H1 (cell line): ENCODE data around the gene DYRK1A. TPM values are rescaled to one million over a fixed set of nuclear protein-coding genes. Genes with fewer than 3 reads are reported as not detected.
A peak's percentile ranks its signal among the peaks of the same experiment; 100 is the strongest.

Experiments
- CTCF ChIA-PET: fragments of 300-600 bp; sonication (Branson Sonifier 250); formaldehyde crosslinking; loops from one replicate; lab custom pipeline; 2021; ENCODE audit not compliant: partially characterized antibody; lab: Charles Lee
- POLR2A ChIA-PET: fragments of 300-600 bp; sonication (Branson Sonifier 250); formaldehyde crosslinking; loops from one replicate; lab custom pipeline; 2021; ENCODE audit warnings: inconsistent platforms; ENCODE audit not compliant: partially characterized antibody; lab: Charles Lee
- DNase-seq, 2 experiments: peaks; one replicate each; pipeline versions ENCODE4 v3.0.0 to v3.0.0-alpha.2; 2010 to 2022; ENCODE audit warnings: low spot score in 2 of 2, low read depth in 1 of 2, mixed read lengths in 1 of 2
- FAIRE-seq: peaks from 2 replicates; lab custom pipeline; 2011; peaks lifted over from hg19 to GRCh38; lab: Jason Lieb, UNC
- H2AFZ ChIP-seq: 2 replicates; pipeline ENCODE4 v1.8.1; 2012; ENCODE audit warnings: low read length, inconsistent platforms
- H2AK5ac ChIP-seq: 2 replicates; pipeline ENCODE4 v1.6.1; 2013; ENCODE audit warnings: low read depth, low read length
- H2BK120ac ChIP-seq: replicated peaks from 2 replicates; pipeline ENCODE3; 2013; ENCODE audit warnings: low read depth, low read length, inconsistent platforms
- H2BK12ac ChIP-seq: 2 replicates; pipeline ENCODE4 v1.6.1; 2013; ENCODE audit warnings: low read depth, low read length
- H2BK15ac ChIP-seq: 2 replicates; pipeline ENCODE4 v1.6.1; 2013; ENCODE audit warnings: low read length
- H2BK20ac ChIP-seq: 2 replicates; pipeline ENCODE4 v1.6.1; 2013; ENCODE audit warnings: low read length
- H2BK5ac ChIP-seq: 2 replicates; pipeline ENCODE4 v1.6.1; 2013; ENCODE audit warnings: low read depth, low read length
- H3K14ac ChIP-seq: 2 replicates; pipeline ENCODE4 v1.6.1; 2013; ENCODE audit warnings: inconsistent platforms; ENCODE audit not compliant: insufficient read length
- H3K18ac ChIP-seq: 2 replicates; pipeline ENCODE4 v1.6.1; 2013; ENCODE audit warnings: low read length; ENCODE audit errors: extremely low read depth
- H3K23ac ChIP-seq: 2 replicates; pipeline ENCODE4 v1.6.1; 2013; ENCODE audit warnings: inconsistent platforms; ENCODE audit not compliant: insufficient read length
- H3K23me2 ChIP-seq: 2 replicates; pipeline ENCODE4 v1.6.1; 2013; ENCODE audit warnings: low read depth, low read length
- H3K27ac ChIP-seq: 2 replicates; pipeline ENCODE4 v1.6.1; 2011; ENCODE audit warnings: low read depth, low read length, inconsistent platforms
- H3K27me3 ChIP-seq, 4 experiments: replicated peaks in 1 of 4; 1 replicate in 1 of 4; 2 replicates in 3 of 4; pipeline versions ENCODE4 v1.6.1 to v1.8.1; 2011 to 2013; ENCODE audit warnings: low read length in 3 of 4, mild to moderate bottlenecking in 3 of 4, inconsistent platforms in 2 of 4, mixed read lengths in 2 of 4, moderate library complexity in 1 of 4; ENCODE audit not compliant: control insufficient read depth in 3 of 4, insufficient read depth in 3 of 4; ENCODE audit errors: extremely low read depth in 1 of 4
- H3K36me3 ChIP-seq, 4 experiments: 2 replicates each; pipeline versions ENCODE4 v1.6.1 to v1.8.1; 2011 to 2013; ENCODE audit warnings: mild to moderate bottlenecking in 4 of 4, low read length in 3 of 4, moderate library complexity in 2 of 4, control low read depth in 1 of 4, inconsistent platforms in 1 of 4; ENCODE audit not compliant: insufficient read depth in 4 of 4, control insufficient read depth in 2 of 4
- H3K4ac ChIP-seq: replicated peaks from 2 replicates; pipeline ENCODE3; 2013; ENCODE audit warnings: low read length, low read depth, mixed read lengths, inconsistent platforms; ENCODE audit not compliant: insufficient read length
- H3K4me1 ChIP-seq, 4 experiments: replicated peaks in 1 of 4; 1 replicate in 1 of 4; 2 replicates in 3 of 4; pipeline versions ENCODE4 v1.6.1 to v1.8.1; 2011 to 2013; ENCODE audit warnings: low read length in 3 of 4, inconsistent platforms in 2 of 4, mixed read lengths in 1 of 4; ENCODE audit not compliant: insufficient read depth in 4 of 4, control insufficient read depth in 3 of 4
- H3K4me2 ChIP-seq, 2 experiments: 2 replicates each; pipeline versions ENCODE4 v1.6.1 to v1.8.1; 2011 to 2013; ENCODE audit warnings: low read depth in 2 of 2, low read length in 2 of 2, control low read depth in 1 of 2, inconsistent platforms in 1 of 2, mild to moderate bottlenecking in 1 of 2; ENCODE audit not compliant: insufficient read depth in 1 of 2
- H3K4me3 ChIP-seq, 4 experiments: fragments of 200-600, 300-600 bp in 1 of 4; sonication (generic), shearing (Covaris generic), sonication (Bioruptor Twin) in 1 of 4; 2 replicates each; pipeline versions ENCODE4 v1.5.1 to v1.8.1; 2011 to 2016; ENCODE audit warnings: low read length in 4 of 4, low read depth in 3 of 4, control low read depth in 2 of 4, inconsistent platforms in 2 of 4, mild to moderate bottlenecking in 2 of 4, mixed read lengths in 1 of 4, moderate library complexity in 1 of 4; ENCODE audit not compliant: insufficient read depth in 2 of 4; ENCODE audit errors: extremely low read depth in 1 of 4
- H3K56ac ChIP-seq: replicated peaks from 2 replicates; pipeline ENCODE3; 2013; ENCODE audit warnings: low read depth, mild to moderate bottlenecking, mixed read lengths, low read length, inconsistent platforms; ENCODE audit not compliant: insufficient read length
- H3K79me1 ChIP-seq: 2 replicates; pipeline ENCODE4 v1.6.1; 2013; ENCODE audit warnings: low read depth, low read length, control low read depth
- H3K79me2 ChIP-seq, 2 experiments: 2 replicates each; pipeline versions ENCODE4 v1.6.1 to v1.8.1; 2012 to 2013; ENCODE audit warnings: low read length in 2 of 2, mild to moderate bottlenecking in 2 of 2, inconsistent platforms in 1 of 2; ENCODE audit not compliant: insufficient read depth in 2 of 2, control insufficient read depth in 1 of 2
- H3K9ac ChIP-seq, 4 experiments: replicated peaks in 1 of 4; 1 replicate in 1 of 4; 2 replicates in 3 of 4; pipeline versions ENCODE4 v1.6.1 to v1.8.1; 2011 to 2013; ENCODE audit warnings: low read depth in 3 of 4, low read length in 3 of 4, control low read depth in 2 of 4, mild to moderate bottlenecking in 2 of 4, moderate library complexity in 2 of 4, inconsistent platforms in 1 of 4; ENCODE audit errors: extremely low read depth in 1 of 4
- H3K9me3 ChIP-seq, 2 experiments: 2 replicates each; pipeline versions ENCODE4 v1.6.1 to v1.8.1; 2012 to 2013; ENCODE audit warnings: mild to moderate bottlenecking in 2 of 2, moderate library complexity in 2 of 2, control low read depth in 1 of 2, inconsistent platforms in 1 of 2, low read depth in 1 of 2, low read length in 1 of 2, mixed read lengths in 1 of 2; ENCODE audit not compliant: insufficient read depth in 2 of 2
- H4K20me1 ChIP-seq, 2 experiments: replicated peaks in 1 of 2; 2 replicates each; pipeline versions ENCODE3 to v1.8.1; 2011 to 2013; ENCODE audit warnings: inconsistent platforms in 2 of 2, low read length in 2 of 2, mild to moderate bottlenecking in 1 of 2; ENCODE audit not compliant: insufficient read depth in 2 of 2, control insufficient read depth in 1 of 2
- H4K5ac ChIP-seq: 2 replicates; pipeline ENCODE4 v1.6.1; 2013; ENCODE audit warnings: low read length, low read depth, mixed read lengths, inconsistent platforms; ENCODE audit not compliant: insufficient read length
- H4K8ac ChIP-seq: 2 replicates; pipeline ENCODE4 v1.8.0; 2013; ENCODE audit warnings: mild to moderate bottlenecking, moderate library complexity, low read length, inconsistent platforms; ENCODE audit not compliant: insufficient read depth; ENCODE audit errors: extremely low read depth
- H4K91ac ChIP-seq: replicated peaks from 2 replicates; pipeline ENCODE3; 2013; ENCODE audit warnings: low read length, mixed read lengths, inconsistent platforms; ENCODE audit not compliant: insufficient read length
- BRCA1 ChIP-seq: IDR thresholded peaks from 2 replicates; pipeline ENCODE4 v1.6.1; 2012; ENCODE audit warnings: low read depth, low read length, improper control_type of control experiment
- FOSL1 ChIP-seq: IDR thresholded peaks from 2 replicates; pipeline ENCODE4 v1.6.1; 2011; ENCODE audit warnings: mild to moderate bottlenecking, low read depth, low read length, moderate library complexity; ENCODE audit not compliant: insufficient read depth
- GTF2F1 ChIP-seq: IDR thresholded peaks from 2 replicates; pipeline ENCODE4 v1.6.1; 2012; ENCODE audit warnings: low read depth, low read length, improper control_type of control experiment, borderline replicate concordance
- HDAC2 ChIP-seq, 2 experiments: fragments of 300-600 bp in 1 of 2; sonication (generic) in 1 of 2; IDR thresholded peaks; 2 replicates each; pipeline ENCODE4 v1.6.1; 2011 to 2012; ENCODE audit warnings: low read depth in 2 of 2, low read length in 2 of 2, mild to moderate bottlenecking in 2 of 2, moderate library complexity in 2 of 2, borderline replicate concordance in 1 of 2, inconsistent platforms in 1 of 2
- KDM1A ChIP-seq: fragments of 200-600, 300-600 bp; sonication (generic); IDR thresholded peaks from 2 replicates; pipeline ENCODE4 v1.7.1; 2016; ENCODE audit warnings: mild to moderate bottlenecking, low read length, borderline replicate concordance
- POLR2A ChIP-seq, 2 experiments: IDR thresholded peaks; 1 replicate in 1 of 2; 2 replicates in 1 of 2; pipeline ENCODE4 v1.6.1; 2011; ENCODE audit warnings: low read depth in 2 of 2, low read length in 2 of 2, mild to moderate bottlenecking in 2 of 2; ENCODE audit errors: control extremely low read depth in 1 of 2
- ZNF274 ChIP-seq: IDR thresholded peaks from 2 replicates; pipeline ENCODE4 v1.7.0; 2012; ENCODE audit warnings: low read length, borderline replicate concordance; ENCODE audit errors: extremely low read depth
- WGBS, 2 experiments: shearing (Covaris generic) in 1 of 2; methylation state at CpG; one replicate each; pipeline versions ENCODE4 v1.1.6 to v1.1.7; 2013 to 2015; ENCODE audit warnings: low lambda C conversion rate in 2 of 2, mixed read lengths in 2 of 2, inconsistent platforms in 1 of 2, low coverage in 1 of 2, missing lambda C conversion rate in 1 of 2; ENCODE audit not compliant: insufficient replicate concordance in 2 of 2, insufficient coverage in 1 of 2, insufficient read length in 1 of 2; ENCODE audit errors: extremely low coverage in 1 of 2, missing lambda C conversion rate in 1 of 2; 5-methylcytosine and 5-hydroxymethylcytosine counted together
- polyA plus RNA-seq, 7 experiments: library from polyadenylated mRNA; depleted of rRNA in 3 of 7; stranded (reverse) in 5 of 7; unstranded in 2 of 7; fragments of >200 nt in 5 of 7; fragments of 200-250 nt in 2 of 7; gene quantifications; 1 replicate in 5 of 7; 2 replicates in 1 of 7; 4 replicates in 1 of 7; pipeline versions ENCODE4 v1.2.1 to v1.2.3, GENCODE V29; 2011 to 2013; ENCODE audit warnings: missing spikeins in 2 of 7, mixed read lengths in 2 of 7
- total RNA-seq: library from RNA; stranded (reverse); fragmentation: NEBNext Ultra II Directional; extraction: Animal tissue kit (Norgen Biotek cat#: 25700); gene quantifications from 2 replicates; pipeline ENCODE4 v1.2.1, GENCODE V29; 2021

The DYRK1A gene
- total and polyA plus RNA-seq, 2 of the 8 experiments (the other 6 are each of a cell fraction or from before 2014, with no cell fraction given) = 61.1 to 62.2 TPM

DNA sequence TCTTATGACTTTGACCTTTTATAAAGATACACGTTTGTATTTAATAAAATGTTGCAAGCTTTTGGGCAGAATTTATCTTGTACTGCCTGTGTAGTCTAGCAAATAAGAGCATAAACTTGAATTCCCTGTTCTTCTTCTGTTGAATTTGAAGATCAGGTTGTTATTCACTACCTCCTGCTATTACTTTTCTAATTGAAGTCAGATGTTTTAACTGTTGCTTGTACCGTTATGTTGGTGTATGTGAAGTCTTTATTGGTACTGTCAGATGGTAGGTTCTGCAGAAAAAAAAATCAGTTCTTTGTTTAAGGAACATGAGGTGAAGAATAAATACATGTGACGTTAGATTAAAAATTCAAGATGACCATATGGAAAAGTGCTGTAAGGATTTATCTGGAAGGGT lies 69.1 kb downstream of the DYRK1A start:
- H3K36me3 ChIP-seq = no peaks in the 10 kb centered on the region; a peak in 1 of 8 replicates
- H2BK5ac ChIP-seq = no peak overlapping the region
- no peak overlapping the region for H2BK120ac ChIP-seq
- H3K27ac ChIP-seq = no peak overlapping the region
- H3K14ac ChIP-seq = no peak overlapping the region
- WGBS, 2 experiments = 77% methylated on average over 3 of the region's 3 CpGs; no CpG with 5 or more reads in 1 of the 2 experiments
- FAIRE-seq (peak; percentile 82), DNase-seq (no peak)
- TF ChIP-seq BRCA1 (no peak), FOSL1 (no peak), KDM1A (no peak), GTF2F1 (no peak), HDAC2 (IDR thresholded peaks at IDR 0.05; ENCODE audit: borderline replicate concordance in 1 of 2, low read depth in 2 of 2, low read length in 2 of 2) (no peak), POLR2A (IDR thresholded peaks at IDR 0.05; ENCODE audit: control extremely low read depth in 1 of 2, low read depth in 2 of 2, low read length in 2 of 2) (no peak), ZNF274 (no peak)
- no peak overlapping the region for H2AK5ac ChIP-seq
- ChIA-PET POLR2A (interaction anchor here (1.1 kb wide), 1 partner anchor 12 kb away, joined by 4 read pairs; no protein-coding TSS in a partner anchor), CTCF (no interaction called here)
- peaks cover 2% of the 10 kb centered on the region; the same call in 1 of the 2 replicates for H3K79me1 ChIP-seq
- peaks cover 10 to 98% of the 10 kb centered on the region in 2 experiments for H3K79me2 ChIP-seq
- H3K4me2 ChIP-seq = peak overlapping the region in 1 of 2 experiments; percentile 31; a peak in 1 of 4 replicates
- no peak overlapping the region for H4K8ac ChIP-seq
- no peak overlapping the region for H4K5ac ChIP-seq
- no peak overlapping the region for H3K23ac ChIP-seq
- no peak overlapping the region for H2BK12ac ChIP-seq
- no peak overlapping the region for H3K18ac ChIP-seq
- no peaks in the 10 kb centered on the region for H3K23me2 ChIP-seq
- H2AFZ ChIP-seq = no peak overlapping the region
- peaks cover 4 to 10% of the 10 kb centered on the region in 2 experiments for H4K20me1 ChIP-seq
- H3K4me3 ChIP-seq = peak overlapping the region in 1 of 4 experiments; percentile 32; a peak in 1 of 8 replicates
- no peak overlapping the region for H3K56ac ChIP-seq
- no peak overlapping the region for H3K4ac ChIP-seq
- H3K27me3 ChIP-seq = no peaks in the 10 kb centered on the region
- peaks cover under 1 to 9% (median 7%) of the 10 kb centered on the region in 4 experiments; a peak in 5 of 7 replicates for H3K4me1 ChIP-seq
- no peak overlapping the region for H2BK20ac ChIP-seq
- peaks cover 0 to 7% of the 10 kb centered on the region in 2 experiments; a peak in 3 of 4 replicates for H3K9me3 ChIP-seq
- H4K91ac ChIP-seq = no peak overlapping the region
- H2BK15ac ChIP-seq = no peak overlapping the region
- no peak overlapping the region for H3K9ac ChIP-seq
